Peyer's patch (tissue), 4 donors: ENCODE measurements around the gene INTS6.
"Not testable (repeated sequence)": the region's sequence is repeated elsewhere in the genome, so short reads cannot be mapped to it uniquely, and the experiment has no call there.

Experiments
- CTCF ChIP-seq, 6 experiments: fragments of 450-650 bp in 4 of 6; fragments of 200-600 bp in 2 of 6; sonication (generic) in 1 of 6; IDR thresholded peaks; one replicate each; pipeline ENCODE4 v1.5.1; 2017 to 2019; ENCODE audit warnings: antibody characterized with exemption in 6 of 6, mild to moderate bottlenecking in 3 of 6, moderate library complexity in 1 of 6
- POLR2A ChIP-seq, 2 donors: fragments of 450-650 bp; IDR thresholded peaks; one replicate each; pipeline ENCODE4 v1.5.1; 2017; ENCODE audit warnings: antibody characterized with exemption in 2 of 2, mild to moderate bottlenecking in 2 of 2, moderate library complexity in 2 of 2

DNA sequence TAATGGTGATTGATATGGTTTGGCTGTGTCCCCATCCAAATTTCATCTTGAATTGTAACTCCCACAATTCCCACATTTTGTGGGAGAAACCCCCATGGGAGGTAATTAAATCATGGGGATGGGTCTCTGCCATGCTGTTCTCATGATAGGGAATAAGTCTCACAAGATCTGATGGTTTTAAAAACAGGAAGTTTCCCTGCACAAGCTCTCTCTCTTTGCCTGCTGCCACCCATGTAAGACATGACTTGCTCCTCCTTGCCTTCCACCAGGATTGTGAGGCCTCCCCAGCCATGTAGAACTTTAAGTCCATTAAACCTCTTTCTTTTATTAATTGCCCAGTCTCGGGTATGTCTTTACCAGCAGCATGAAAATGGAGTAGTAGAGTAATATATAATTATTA is 37.5 kb downstream of the INTS6 start:
- TF ChIP-seq CTCF, POLR2A (IDR thresholded peaks at IDR 0.05): not testable (repeated sequence)
